ENCODE results near the gene CRELD2. TPM values are rescaled to one million over a fixed set of nuclear protein-coding genes. Genes with fewer than 3 reads are reported as not detected.

The CRELD2 gene
- polyA plus RNA-seq, 3 donors: 20.3 to 33.2 (median 27.6) TPM

GRCh38 chr22:49873228-49873940 lies 45.0 kb upstream of the CRELD2 start:
- H3K27me3 Mint-ChIP-seq (ENCODE audit: low read depth in 3 of 3): no peaks in the 10 kb centered on the region
- peaks cover 3% of the 10 kb centered on the region for H3K4me1 Mint-ChIP-seq
- intact Hi-C loops (cut with micrococcal nuclease): no loop called here
- Histone ChIP-seq H3K9ac (ENCODE audit: insufficient read depth, low read length, poor library complexity, severe bottlenecking) (no peak overlapping the region), H3K4me1 (ENCODE audit: control insufficient read depth in 1 of 2, insufficient read depth in 2 of 2, low read length in 2 of 2) (no peaks in the 10 kb centered on the region), H3K79me2 (ENCODE audit: insufficient read depth, low read length) (peaks cover 98% of the 10 kb centered on the region), H3K9me3 (replicated peaks in 1 of 2; ENCODE audit: control insufficient read depth in 1 of 2, insufficient read depth in 1 of 2, low read length in 2 of 2) (peaks cover 16 to 23% of the 10 kb centered on the region in 2 donors), H3K4me3 (replicated peaks in 1 of 3; ENCODE audit: low read depth in 2 of 3, low read length in 3 of 3) (no peak overlapping the region), H3K27me3 (ENCODE audit: control insufficient read depth in 2 of 2, insufficient read depth in 2 of 2, low read length in 2 of 2) (no peaks in the 10 kb centered on the region), H3K4me2 (replicated peaks; ENCODE audit: extremely low read depth, low read length, poor library complexity, severe bottlenecking) (no peak overlapping the region), H4K20me1 (ENCODE audit: insufficient read depth, low read length) (peaks cover 64% of the 10 kb centered on the region), H3K27ac (ENCODE audit: low read depth in 1 of 2, low read length in 2 of 2) (no peak overlapping the region), H3K36me3 (replicated peaks in 1 of 2; ENCODE audit: control insufficient read depth in 1 of 2, insufficient read depth in 2 of 2, low read length in 2 of 2) (peaks cover 6 to 30% of the 10 kb centered on the region in 2 donors), H2AFZ (ENCODE audit: insufficient read depth, low read depth, low read length, poor library complexity, severe bottlenecking) (no peak overlapping the region)
- peaks cover 14 to 33% (median 26%) of the 10 kb centered on the region in 7 donors for H3K9me3 Mint-ChIP-seq
- H3K27ac Mint-ChIP-seq: peak overlapping the region in 3 of 7 donors; percentile 10 to 58 (median 47)
- WGBS (ENCODE audit: insufficient coverage): 97% methylated on average over 5 of the region's 16 CpGs
- TF ChIP-seq CTCF (IDR thresholded peaks at IDR 0.05): no peak
- H3K4me3 Mint-ChIP-seq: no peak overlapping the region
- no peak for DNase-seq
- H3K36me3 Mint-ChIP-seq: peaks cover 34 to 55% of the 10 kb centered on the region in 2 donors

- H3K9me3 ChIP-seq (replicated peaks in 1 of 2; ENCODE audit: control insufficient read depth in 1 of 2, insufficient read depth in 1 of 2, low read length in 2 of 2): peaks cover 0 to 25% of the 10 kb centered on the region in 2 donors
- H3K27ac ChIP-seq (ENCODE audit: low read depth in 1 of 2, low read length in 2 of 2): no peak overlapping the region
- peaks cover 6 to 27% of the 10 kb centered on the region in 2 donors for H3K36me3 ChIP-seq (replicated peaks in 1 of 2; ENCODE audit: control insufficient read depth in 1 of 2, insufficient read depth in 2 of 2, low read length in 2 of 2)
- Mint-ChIP-seq H3K4me3 (no peak overlapping the region), H3K27me3 (ENCODE audit: low read depth in 3 of 3) (peaks cover 0 to 2% (median 0%) of the 10 kb centered on the region in 3 donors), H3K36me3 (peaks cover 28 to 50% of the 10 kb centered on the region in 2 donors), H3K4me1 (peaks cover 10% of the 10 kb centered on the region), H3K9me3 (peaks cover 8 to 28% (median 17%) of the 10 kb centered on the region in 7 donors), H3K27ac (no peak overlapping the region)
- no peaks in the 10 kb centered on the region for H3K27me3 ChIP-seq (ENCODE audit: control insufficient read depth in 2 of 2, insufficient read depth in 2 of 2, low read length in 2 of 2)
- TF ChIP-seq CTCF (IDR thresholded peaks at IDR 0.05): no peak
- no peak overlapping the region for H3K9ac ChIP-seq (ENCODE audit: insufficient read depth, low read length, poor library complexity, severe bottlenecking)
- no peak overlapping the region for H3K4me3 ChIP-seq (replicated peaks in 1 of 3; ENCODE audit: low read depth in 2 of 3, low read length in 3 of 3)
- H3K4me2 ChIP-seq (replicated peaks; ENCODE audit: extremely low read depth, low read length, poor library complexity, severe bottlenecking): no peak overlapping the region
- H3K4me1 ChIP-seq (ENCODE audit: control insufficient read depth in 1 of 2, insufficient read depth in 2 of 2, low read length in 2 of 2): no peaks in the 10 kb centered on the region
- DNase-seq: no peak
- intact Hi-C loops (cut with micrococcal nuclease): no loop called here
- WGBS (ENCODE audit: insufficient coverage): 97% methylated on average over 3 of the region's 7 CpGs
- no peak overlapping the region for H2AFZ ChIP-seq (ENCODE audit: insufficient read depth, low read depth, low read length, poor library complexity, severe bottlenecking)
- H4K20me1 ChIP-seq (ENCODE audit: insufficient read depth, low read length): peaks cover 52% of the 10 kb centered on the region
- peaks cover 97% of the 10 kb centered on the region for H3K79me2 ChIP-seq (ENCODE audit: insufficient read depth, low read length)
Measured at GRCh38 chr22:49877642-49878041, 40.8 kb upstream of the CRELD2 start.

Measured in CD14-positive monocyte (primary cell).